HepG2 (cell line): ENCODE measurements around the gene SMNDC1. TPM values are rescaled to one million over a fixed set of nuclear protein-coding genes. Genes with fewer than 3 reads are reported as not detected.

Source experiments
- ATAC-seq: fragments of 200-7000 bp; cut with Tn5 transposase; 3 replicates; pipeline ENCODE4 v1.9.1; 2020; ENCODE audit warnings: mild to moderate bottlenecking, moderate library complexity
- BruUV-seq: library from RNA; stranded (reverse); fragments of 400-500 nt; replicated peaks from 2 replicates; lab custom pipeline; 2021; lab: Mats Ljungman, UMichigan
- CTCF ChIA-PET: fragments of 300-600 bp; formaldehyde crosslinking; extraction: SDS; loops from one replicate; lab custom pipeline; 2021; ENCODE audit warnings: low total read pairs, inconsistent platforms, low intra/inter-chr PET ratio; lab: Yijun Ruan, JAX
- POLR2A ChIA-PET: fragments of 350-600 bp; sonication (Branson Sonifier 250); formaldehyde crosslinking; loops from one replicate; lab custom pipeline; 2020; ENCODE audit warnings: antibody characterized with exemption, inconsistent platforms; lab: Yijun Ruan, JAX
- DNase-seq: peaks from one replicate; pipeline ENCODE4 v3.0.0-alpha.2; 2015; ENCODE audit warnings: low spot score
- FAIRE-seq: peaks from 3 replicates; lab custom pipeline; 2011; peaks lifted over from hg19 to GRCh38; lab: Jason Lieb, UNC
- H2AFZ ChIP-seq: one replicate; pipeline ENCODE4 v1.6.1; 2011; ENCODE audit warnings: low read length, inconsistent platforms
- H3K27ac ChIP-seq: fragments of 300-600 bp; 3 replicates; pipeline ENCODE4 v1.8.0; 2011; ENCODE audit warnings: mixed run types, mild to moderate bottlenecking, mixed read lengths, low read length, inconsistent platforms; ENCODE audit not compliant: insufficient read depth; ENCODE audit errors: extremely low read length
- H3K27me3 ChIP-seq, 2 experiments: fragments of 200-600 bp in 1 of 2; 2 replicates in 1 of 2; 3 replicates in 1 of 2; pipeline versions ENCODE4 v1.6.0 to v1.8.0; 2011; ENCODE audit warnings: low read length in 2 of 2, mild to moderate bottlenecking in 2 of 2, moderate library complexity in 2 of 2, inconsistent platforms in 1 of 2; ENCODE audit not compliant: insufficient read depth in 2 of 2, control insufficient read depth in 1 of 2
- H3K36me3 ChIP-seq, 2 experiments: fragments of 200-600 bp in 1 of 2; replicated peaks in 1 of 2; 2 replicates in 1 of 2; 3 replicates in 1 of 2; pipeline versions ENCODE4 v1.5.1 to v1.8.0; 2011; ENCODE audit warnings: low read length in 2 of 2, inconsistent platforms in 1 of 2; ENCODE audit not compliant: insufficient read depth in 2 of 2, control insufficient read depth in 1 of 2
- H3K4me1 ChIP-seq: 2 replicates; pipeline ENCODE4 v1.5.1; 2012; ENCODE audit warnings: low read length, inconsistent platforms; ENCODE audit not compliant: insufficient read depth
- H3K4me2 ChIP-seq: 2 replicates; pipeline ENCODE4 v1.6.0; 2011; ENCODE audit warnings: low read depth, low read length, inconsistent platforms
- H3K4me3 ChIP-seq, 3 experiments: fragments of 200-600 bp in 1 of 3; sonication (generic), shearing (Covaris generic) in 1 of 3; replicated peaks in 1 of 3; 2 replicates each; pipeline ENCODE4 v1.5.1; 2011 to 2016; ENCODE audit warnings: low read length in 3 of 3, inconsistent platforms in 2 of 3, low read depth in 2 of 3, mild to moderate bottlenecking in 2 of 3, control low read depth in 1 of 3, mixed read lengths in 1 of 3; ENCODE audit not compliant: insufficient read depth in 1 of 3
- H3K79me2 ChIP-seq: one replicate; pipeline ENCODE4 v1.6.1; 2011; ENCODE audit warnings: low read length, inconsistent platforms; ENCODE audit not compliant: insufficient read depth
- H3K9ac ChIP-seq: 2 replicates; pipeline ENCODE4 v1.6.0; 2011; ENCODE audit warnings: mild to moderate bottlenecking, low read depth, low read length, inconsistent platforms; ENCODE audit not compliant: insufficient read depth
- H3K9me3 ChIP-seq: 2 replicates; pipeline ENCODE4 v1.5.1; 2012; ENCODE audit warnings: mild to moderate bottlenecking, low read length
- H4K20me1 ChIP-seq: 2 replicates; pipeline ENCODE4 v1.6.0; 2011; ENCODE audit warnings: inconsistent platforms, mild to moderate bottlenecking, low read length, moderate library complexity; ENCODE audit not compliant: insufficient read depth
- FOXC1 ChIP-seq: sonication (generic); formaldehyde crosslinking; IDR thresholded peaks from 2 replicates; pipeline ENCODE4 v1.8.0; 2022; ENCODE audit warnings: mild to moderate bottlenecking, missing genetic modification reagents, borderline replicate concordance
- THRA ChIP-seq: sonication (generic); formaldehyde crosslinking; IDR thresholded peaks from 2 replicates; pipeline ENCODE4 v1.4.0; 2020; ENCODE audit warnings: missing genetic modification reagents, borderline replicate concordance
- ZNF276 ChIP-seq: sonication (generic); formaldehyde crosslinking; IDR thresholded peaks from 2 replicates; pipeline ENCODE4 v1.4.0; 2020; ENCODE audit warnings: mild to moderate bottlenecking, low read depth, missing genetic modification reagents
- ZNF382 ChIP-seq: sonication (generic); formaldehyde crosslinking; IDR thresholded peaks from 2 replicates; pipeline ENCODE4 v1.5.0; 2020; ENCODE audit warnings: missing genetic modification reagents, mild to moderate bottlenecking, borderline replicate concordance
- ZNF605 ChIP-seq: sonication (generic); formaldehyde crosslinking; IDR thresholded peaks from 2 replicates; pipeline ENCODE4 v1.8.0; 2022; ENCODE audit warnings: mild to moderate bottlenecking, missing genetic modification reagents
- WGBS: methylation state at CpG from one replicate; pipeline ENCODE4 v1.1.6; 2017; ENCODE audit warnings: low lambda C conversion rate; 5-methylcytosine and 5-hydroxymethylcytosine counted together
- in situ Hi-C: cut with HindIII; loops from 2 replicates; pipeline ENCODE4 v1.10.0; 2017; ENCODE audit warnings: low pct_unique_long_range_greater_than_20kb; ENCODE audit not compliant: extremely low pct_ligation_motif_present
- intact Hi-C: fragments of 100-400 bp; cut with micrococcal nuclease; formaldehyde crosslinking; loops from one replicate; pipeline ENCODE4 v1.10.0; 2022; ENCODE audit not compliant: unreplicated experiment
- polyA plus RNA-seq, 8 experiments: library from polyadenylated mRNA; depleted of rRNA in 3 of 8; stranded (reverse) in 7 of 8; unstranded in 1 of 8; fragments of >200 nt; fragmentation: Illumina TruSeq in 4 of 8; extraction: Trizol in 4 of 8; gene quantifications; 2 replicates each; pipeline versions ENCODE4 v1.2.1 to v1.2.3, GENCODE V29; 2011 to 2016; ENCODE audit warnings: low read depth in 4 of 8, missing spikeins in 1 of 8, mixed read lengths in 1 of 8; ENCODE audit not compliant: insufficient read depth in 1 of 8
- total RNA-seq, 5 experiments: library from RNA; depleted of rRNA; stranded (reverse); fragments of >200 nt; fragmentation: Illumina TruSeq; extraction: Trizol; gene quantifications; 2 replicates each; pipeline ENCODE4 v1.2.3, GENCODE V29; 2016; ENCODE audit warnings: low read depth in 1 of 5

Gene SMNDC1
- total and polyA plus RNA-seq, 2 of the 13 experiments (the other 11 are each of a cell fraction or from before 2014, with no cell fraction given), result 7.8 to 8.9 TPM

- intact Hi-C loops, result no loop called here
- Histone ChIP-seq H3K36me3 (no peaks in the 10 kb centered on the region), H3K9ac (no peak overlapping the region), H3K4me3 (no peak overlapping the region), H3K4me1 (no peaks in the 10 kb centered on the region), H3K9me3 (no peaks in the 10 kb centered on the region), H3K27me3 (peaks cover 0 to 12% of the 10 kb centered on the region in 2 experiments; a peak in 3 of 5 replicates), H4K20me1 (no peaks in the 10 kb centered on the region), H3K79me2 (no peaks in the 10 kb centered on the region), H3K27ac (no peak overlapping the region), H3K4me2 (no peak overlapping the region), H2AFZ (no peak overlapping the region)
- in situ Hi-C loops, result no loop called here
- ChIA-PET CTCF (no interaction called here), POLR2A (no interaction called here)
- BruUV-seq, result no TSS peak
- FAIRE-seq (no peak), DNase-seq (no peak), ATAC-seq (no peak)
- no peak for TF ChIP-seq ZNF605 (CRISPR knock-in tag)
- no peak for TF ChIP-seq ZNF382 (CRISPR knock-in tag)
- TF ChIP-seq FOXC1 (CRISPR knock-in tag), result no peak
- no peak for TF ChIP-seq ZNF276 (CRISPR knock-in tag)
- no peak for TF ChIP-seq THRA (CRISPR knock-in tag)
- WGBS, result 18% methylated on average over 7 of the region's 7 CpGs
Observed at GRCh38 chr10:110335314-110336064, 30.8 kb upstream of the SMNDC1 start.
